ENCODE results near the gene COL13A1.

The COL13A1 gene

GRCh38 chr10:69893271-69893900, 91.7 kb downstream of the COL13A1 start:
- DNase-seq, result no peak

GRCh38 chr10:69894156-69894555, 92.5 kb downstream of the COL13A1 start:
- DNase-seq, result no peak

DNA sequence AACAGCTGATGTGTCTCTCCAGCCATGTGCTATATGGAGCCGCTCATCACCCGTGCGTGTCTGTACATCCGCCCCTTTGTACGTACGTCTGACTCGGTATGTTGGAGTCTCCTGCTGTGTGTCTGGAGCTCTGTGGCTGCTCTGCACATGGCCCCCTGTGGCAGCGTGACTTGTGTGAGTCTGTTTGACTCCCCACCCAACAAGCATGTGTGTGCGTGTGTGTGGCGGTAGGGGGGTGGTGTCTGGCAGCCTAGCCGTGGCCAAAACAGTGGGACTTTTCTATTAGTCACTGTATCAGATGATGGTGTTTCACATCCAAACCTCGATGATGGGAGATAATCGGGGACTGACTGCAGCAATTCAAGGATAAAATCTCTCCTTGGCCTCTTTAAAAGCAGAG, 94.1 kb downstream of the COL13A1 start:
- DNase-seq, result no peak

DNA sequence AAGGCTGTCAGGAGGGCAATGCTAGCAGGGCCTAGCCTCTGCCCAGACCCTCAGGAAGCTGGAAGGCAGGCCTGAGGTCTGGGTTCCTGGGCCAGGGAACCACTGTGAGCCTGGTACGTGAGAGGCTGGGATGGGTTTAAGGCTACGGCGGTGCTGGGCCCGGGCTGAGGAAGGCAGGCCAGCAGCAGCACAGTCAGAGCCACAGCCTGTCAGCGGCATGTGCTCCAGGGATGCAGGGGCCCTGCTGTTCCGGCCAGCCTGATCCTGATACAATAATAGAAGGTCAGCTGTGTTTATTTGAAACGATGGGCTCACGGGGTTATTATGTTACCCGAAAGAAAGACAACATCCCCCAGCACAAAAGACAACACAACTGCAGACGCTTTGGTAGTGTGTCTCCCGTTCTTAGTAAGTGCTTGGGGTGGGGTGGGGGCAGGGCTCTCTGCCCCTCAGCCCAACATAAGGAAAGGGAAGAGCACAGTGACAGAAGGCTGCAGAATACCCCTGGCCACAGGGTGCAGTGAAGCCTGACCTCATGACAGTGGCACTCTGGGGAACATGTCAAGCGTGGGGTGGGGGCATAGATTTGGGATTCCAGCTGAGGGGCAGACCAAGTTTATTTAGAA, 95.0 kb downstream of the COL13A1 start:
- no peak for DNase-seq

- DNase-seq, result no peak
Observed at GRCh38 chr10:69897432-69897831, 95.7 kb downstream of the COL13A1 start.

- no peak for DNase-seq
Observed at GRCh38 chr10:69897999-69898398, 96.3 kb downstream of the COL13A1 start.

GRCh38 chr10:69898524-69898923, 96.8 kb downstream of the COL13A1 start:
- no peak for DNase-seq

GRCh38 chr10:69898941-69899340, 97.2 kb downstream of the COL13A1 start:
- DNase-seq, result no peak

- no peak for DNase-seq
Observed at GRCh38 chr10:69899727-69900595, 98.3 kb downstream of the COL13A1 start.

GRCh38 chr10:69901022-69901421, 99.3 kb downstream of the COL13A1 start:
- DNase-seq, result no peak

GRCh38 chr10:69901628-69902505, 100.2 kb downstream of the COL13A1 start:
- DNase-seq, result no peak

DNA sequence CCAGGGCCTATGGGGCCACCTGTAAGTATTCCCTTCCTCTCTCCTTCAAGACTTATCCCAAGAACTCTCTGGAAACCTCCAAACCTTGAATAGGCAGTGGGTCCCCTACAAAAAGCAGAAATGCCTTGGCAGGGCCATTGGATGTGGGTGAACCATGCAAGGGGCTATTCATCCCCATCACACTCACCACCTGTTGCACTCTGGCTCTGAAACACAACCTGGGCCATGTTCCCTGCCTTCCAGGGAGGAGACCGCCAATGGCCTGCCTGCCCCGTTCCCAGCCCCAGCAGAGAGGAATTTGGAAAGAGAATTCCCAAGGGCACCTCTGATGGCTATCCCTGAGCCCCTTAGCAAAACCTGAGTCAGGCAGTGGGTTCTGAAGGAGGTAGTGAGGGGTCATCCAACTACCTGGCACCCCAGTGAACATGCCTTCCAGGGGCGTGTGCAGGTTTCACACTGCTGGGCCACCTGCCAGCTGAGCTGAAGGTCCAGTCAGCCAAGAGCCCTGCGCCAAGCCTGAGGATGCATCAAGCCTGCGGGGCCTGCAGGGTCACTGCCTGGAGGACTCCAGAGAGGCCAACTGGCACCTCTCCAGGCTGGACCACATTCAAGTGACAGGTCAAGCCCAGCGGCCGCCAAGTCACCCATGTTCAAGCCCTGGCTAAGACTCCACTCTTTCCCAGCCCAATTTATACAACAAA, 101.3 kb downstream of the COL13A1 start:
- DNase-seq, result no peak

DNA sequence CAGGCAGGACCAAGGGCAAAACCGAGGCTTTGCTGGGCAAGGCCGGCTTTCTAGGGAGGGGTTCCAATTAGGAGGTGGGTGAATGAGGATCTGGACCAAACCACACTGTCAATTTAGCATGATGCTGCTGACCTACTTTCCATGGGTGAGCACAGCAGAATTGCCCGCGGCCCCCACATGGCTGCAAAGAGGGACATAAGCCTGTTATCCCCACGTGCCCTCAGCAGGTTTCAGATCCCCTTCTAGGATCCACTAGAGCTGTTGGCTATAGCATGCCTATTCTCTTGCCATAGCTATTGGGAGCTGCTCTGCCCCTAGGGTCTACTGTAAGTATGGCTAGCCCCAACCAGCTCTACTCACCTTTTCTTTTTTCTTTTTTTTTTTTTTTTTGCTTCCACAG, 102.8 kb downstream of the COL13A1 start:
- DNase-seq, result no peak

- DNase-seq, result no peak
Observed at GRCh38 chr10:69906425-69906824, 104.7 kb downstream of the COL13A1 start.

DNA sequence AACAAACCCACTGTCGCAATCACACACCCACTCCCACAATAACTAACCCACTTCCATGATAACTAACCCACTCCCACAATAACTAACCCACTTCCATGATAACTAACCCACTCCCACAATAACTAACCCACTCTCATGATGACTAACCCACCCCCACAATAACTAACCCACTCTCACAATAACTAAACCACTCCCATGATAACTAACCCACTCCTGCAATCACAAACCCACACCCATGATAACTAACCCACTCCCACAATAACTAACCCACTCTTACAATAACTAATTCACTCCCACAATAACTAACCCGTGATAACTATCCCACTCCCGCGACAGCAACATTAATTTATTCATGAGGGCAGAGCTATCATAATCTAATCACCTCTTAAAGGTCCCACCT, 105.8 kb downstream of the COL13A1 start:
- DNase-seq, result no peak

GRCh38 chr10:69908124-69908523, 106.4 kb downstream of the COL13A1 start:
- DNase-seq, result no peak

GRCh38 chr10:69910561-69910960, 108.9 kb downstream of the COL13A1 start:
- DNase-seq, result no peak

GRCh38 chr10:69911613-69912528, 110.2 kb downstream of the COL13A1 start:
- DNase-seq, result no peak

DNA sequence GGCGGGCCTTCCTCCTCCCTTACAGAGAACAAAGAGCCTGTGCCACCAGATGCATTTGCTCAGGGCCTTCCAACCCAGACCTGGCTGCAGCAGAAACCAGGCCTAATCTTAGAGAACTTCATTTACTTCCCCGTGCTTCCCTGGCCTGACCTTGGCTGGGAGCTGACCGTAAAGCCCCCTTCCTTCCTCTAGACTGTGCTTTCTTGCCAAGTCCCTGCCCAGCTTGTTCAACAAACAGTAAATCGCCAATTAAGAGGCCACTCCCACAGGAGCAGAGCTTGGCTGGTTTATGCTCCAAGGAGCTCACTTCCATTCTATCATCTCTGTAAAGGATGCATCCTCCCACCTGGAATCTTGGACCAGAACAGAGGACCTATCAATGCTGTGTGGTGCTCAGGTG, 110.9 kb downstream of the COL13A1 start:
- no peak for DNase-seq

DNA sequence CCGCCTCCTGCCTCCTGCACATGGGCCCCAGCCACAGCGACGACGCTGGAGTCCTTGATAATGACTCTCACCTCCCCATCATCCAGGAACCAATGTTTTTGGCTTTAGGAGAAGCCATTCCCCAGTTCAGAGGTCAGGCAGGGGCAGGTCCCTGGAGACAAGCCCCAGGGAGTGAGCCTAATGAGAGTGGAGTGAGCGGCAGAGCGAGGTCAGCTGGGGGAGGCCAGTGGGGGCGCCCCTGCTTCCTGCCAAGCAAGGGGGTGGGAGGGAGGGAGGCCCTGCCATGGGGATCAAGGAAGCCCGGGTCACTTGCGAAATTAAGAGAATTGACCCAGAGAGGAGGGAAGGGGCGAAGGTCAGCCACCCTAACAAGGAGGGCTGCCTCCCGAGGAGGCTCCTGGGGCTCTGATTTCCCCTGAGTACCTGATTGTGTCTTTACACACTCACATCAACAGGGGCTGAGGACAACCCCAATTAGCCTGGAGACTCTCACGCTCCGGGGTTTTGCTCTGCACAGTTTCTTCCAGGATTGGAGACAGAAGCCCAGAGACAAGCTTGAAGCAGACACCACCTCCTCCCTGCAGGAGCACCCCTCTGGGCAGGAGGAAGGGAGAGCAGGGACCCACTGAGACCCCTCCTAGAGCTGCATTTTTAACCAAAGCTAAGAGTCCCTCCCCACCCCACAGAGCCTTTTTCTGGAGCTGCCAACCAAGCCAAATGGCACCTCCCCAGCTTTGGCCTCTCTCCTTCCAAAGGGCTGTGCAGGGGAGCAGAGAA, 112.1 kb downstream of the COL13A1 start:
- DNase-seq, result no peak
